Measurements from ENCODE around the gene SLC16A6. TPM values are rescaled to one million over a fixed set of nuclear protein-coding genes. Genes with fewer than 3 reads are reported as not detected.

Gene SLC16A6
- polyA plus RNA-seq, 1 donor from 2014 or later, result 15.6 TPM

- Histone ChIP-seq H3K4me3 (ENCODE audit: low read length) (no peak overlapping the region), H3K9ac (ENCODE audit: low read length) (no peak overlapping the region), H3K27ac (ENCODE audit: low read length) (no peak overlapping the region), H3K27me3 (ENCODE audit: insufficient read depth, low read depth, low read length) (no peaks in the 10 kb centered on the region), H3F3A (ENCODE audit: insufficient read depth, low read length, poor library complexity, severe bottlenecking) (no peaks in the 10 kb centered on the region), H3K79me2 (replicated peaks; ENCODE audit: insufficient read depth, low read length) (no peaks in the 10 kb centered on the region), H3K9me2 (ENCODE audit: insufficient read depth, low read length) (no peaks in the 10 kb centered on the region), H4K20me1 (ENCODE audit: insufficient read depth) (no peaks in the 10 kb centered on the region), H3K36me3 (ENCODE audit: insufficient read depth, low read length) (no peaks in the 10 kb centered on the region), H3K4me2 (ENCODE audit: low read length) (no peak overlapping the region), H2AFZ (ENCODE audit: low read depth, low read length) (no peak overlapping the region), H3K9me3 (ENCODE audit: low read length) (peaks cover 3% of the 10 kb centered on the region)
- TF ChIP-seq EZH2 (IDR thresholded peaks at IDR 0.05; ENCODE audit: borderline replicate concordance, insufficient read depth, low read length, poor library complexity, severe bottlenecking) (no peak), RAD21 (conservative IDR thresholded peaks at IDR 0.05) (no peak)
These were observed 37.1 kb upstream of the SLC16A6 start for GRCh38 chr17:68327823-68328557.

- no peaks in the 10 kb centered on the region for H3K9me2 ChIP-seq (ENCODE audit: insufficient read depth, low read length)
- H3K27ac ChIP-seq (ENCODE audit: low read length), result no peak overlapping the region
- no peak overlapping the region for H2AFZ ChIP-seq (ENCODE audit: low read depth, low read length)
- TF ChIP-seq RAD21 (conservative IDR thresholded peaks at IDR 0.05), result no peak
- TF ChIP-seq TAF1 (IDR thresholded peaks at IDR 0.05; ENCODE audit: low read depth), result no peak
- TF ChIP-seq POLR2AphosphoS5 (IDR thresholded peaks at IDR 0.05), result no peak
- no peak for TF ChIP-seq MXI1 (conservative IDR thresholded peaks at IDR 0.05; ENCODE audit: poor library complexity, severe bottlenecking)
- no peak for TF ChIP-seq EP300 (conservative IDR thresholded peaks at IDR 0.05; ENCODE audit: poor library complexity, severe bottlenecking)
- no peak for TF ChIP-seq CTCF (IDR thresholded peaks at IDR 0.05; ENCODE audit: poor library complexity, severe bottlenecking)
- no peak for TF ChIP-seq EZH2 (IDR thresholded peaks at IDR 0.05; ENCODE audit: borderline replicate concordance, insufficient read depth, low read length, poor library complexity, severe bottlenecking)
- TF ChIP-seq REST (IDR thresholded peaks at IDR 0.05; ENCODE audit: borderline replicate concordance), result no peak
- no peak for TF ChIP-seq SMC3 (conservative IDR thresholded peaks at IDR 0.05; ENCODE audit: poor library complexity)
- H4K20me1 ChIP-seq (ENCODE audit: insufficient read depth), result no peaks in the 10 kb centered on the region
- peaks cover 3% of the 10 kb centered on the region for H3K9me3 ChIP-seq (ENCODE audit: low read length)
- H3K27me3 ChIP-seq (ENCODE audit: insufficient read depth, low read depth, low read length), result no peaks in the 10 kb centered on the region
- H3K4me2 ChIP-seq (ENCODE audit: low read length), result no peak overlapping the region
- no peak overlapping the region for H3K9ac ChIP-seq (ENCODE audit: low read length)
- H3K36me3 ChIP-seq (ENCODE audit: insufficient read depth, low read length), result no peaks in the 10 kb centered on the region
- no peaks in the 10 kb centered on the region for H3K79me2 ChIP-seq (replicated peaks; ENCODE audit: insufficient read depth, low read length)
- H3F3A ChIP-seq (ENCODE audit: insufficient read depth, low read length, poor library complexity, severe bottlenecking), result no peaks in the 10 kb centered on the region
- no peak overlapping the region for H3K4me3 ChIP-seq (ENCODE audit: low read length)
These were observed 35.8 kb upstream of the SLC16A6 start for GRCh38 chr17:68326681-68327080.

Data from neural cell (in vitro differentiated cells).